GM12878 (cell line): ENCODE data around the gene PLSCR1.

Source experiments
- FOS ChIP-seq: IDR thresholded peaks from 3 replicates; pipeline ENCODE4 v1.6.1; 2011; ENCODE audit warnings: borderline replicate concordance; ENCODE audit not compliant: insufficient read length; ENCODE audit errors: extremely low read depth
- POLR2A ChIP-seq: IDR thresholded peaks from 2 replicates; pipeline ENCODE4 v1.6.1; 2011; ENCODE audit warnings: low read depth, mild to moderate bottlenecking, low read length
- POLR2AphosphoS5 ChIP-seq: IDR thresholded peaks from 2 replicates; pipeline ENCODE4 v1.6.1; 2011; ENCODE audit warnings: mild to moderate bottlenecking, low read length, inconsistent platforms
- SPI1 ChIP-seq: IDR thresholded peaks from 2 replicates; pipeline ENCODE4 v1.6.1; 2011; ENCODE audit warnings: low read depth, mild to moderate bottlenecking, low read length, moderate library complexity, borderline replicate concordance; ENCODE audit not compliant: insufficient read depth
- SREBF2 ChIP-seq: IDR thresholded peaks from 2 replicates; pipeline ENCODE4 v1.6.1; 2012; ENCODE audit warnings: mild to moderate bottlenecking, low read length
- ZNF24 ChIP-seq: fragments of 450-650 bp; IDR thresholded peaks from 2 replicates; pipeline ENCODE4 v1.6.1; 2017; ENCODE audit warnings: antibody characterized with exemption, mild to moderate bottlenecking
- ZNF274 ChIP-seq: IDR thresholded peaks from one replicate; pipeline ENCODE4 v1.8.0; 2011; ENCODE audit not compliant: insufficient read length, insufficient read depth
- TF ChIP-seq, protein P1 (sequence below): IDR thresholded peaks from 2 replicates; pipeline ENCODE4 v1.6.1; 2012; ENCODE audit warnings: low read length, inconsistent platforms
- TF ChIP-seq, protein P2 (sequence below), 3 experiments: IDR thresholded peaks in 2 of 3; conservative IDR thresholded peaks in 1 of 3; 2 replicates each; pipeline ENCODE4 v1.5.1; 2011; ENCODE audit warnings: low read depth in 3 of 3, low read length in 3 of 3, mild to moderate bottlenecking in 3 of 3, control low read depth in 2 of 3, moderate library complexity in 2 of 3, inconsistent platforms in 1 of 3, mixed read lengths in 1 of 3; ENCODE audit not compliant: control insufficient read depth in 2 of 3, insufficient read depth in 1 of 3; ENCODE audit errors: extremely low read depth in 1 of 3
- TF ChIP-seq, protein P3 (sequence below): IDR thresholded peaks from 2 replicates; pipeline ENCODE4 v1.6.1; 2011; ENCODE audit warnings: mild to moderate bottlenecking, low read depth, low read length, moderate library complexity; ENCODE audit not compliant: insufficient replicate concordance
- TF ChIP-seq, protein P4 (sequence below): IDR thresholded peaks from 2 replicates; pipeline ENCODE4 v1.6.1; 2012; ENCODE audit warnings: low read depth, low read length, improper control_type of control experiment
- TF ChIP-seq, protein P5 (sequence below): IDR thresholded peaks from 2 replicates; pipeline ENCODE4 v1.6.1; 2011; ENCODE audit warnings: borderline replicate concordance, low read depth, mild to moderate bottlenecking, moderate library complexity, mixed read lengths, low read length; ENCODE audit not compliant: insufficient read depth; ENCODE audit errors: extremely low read length

DNA sequence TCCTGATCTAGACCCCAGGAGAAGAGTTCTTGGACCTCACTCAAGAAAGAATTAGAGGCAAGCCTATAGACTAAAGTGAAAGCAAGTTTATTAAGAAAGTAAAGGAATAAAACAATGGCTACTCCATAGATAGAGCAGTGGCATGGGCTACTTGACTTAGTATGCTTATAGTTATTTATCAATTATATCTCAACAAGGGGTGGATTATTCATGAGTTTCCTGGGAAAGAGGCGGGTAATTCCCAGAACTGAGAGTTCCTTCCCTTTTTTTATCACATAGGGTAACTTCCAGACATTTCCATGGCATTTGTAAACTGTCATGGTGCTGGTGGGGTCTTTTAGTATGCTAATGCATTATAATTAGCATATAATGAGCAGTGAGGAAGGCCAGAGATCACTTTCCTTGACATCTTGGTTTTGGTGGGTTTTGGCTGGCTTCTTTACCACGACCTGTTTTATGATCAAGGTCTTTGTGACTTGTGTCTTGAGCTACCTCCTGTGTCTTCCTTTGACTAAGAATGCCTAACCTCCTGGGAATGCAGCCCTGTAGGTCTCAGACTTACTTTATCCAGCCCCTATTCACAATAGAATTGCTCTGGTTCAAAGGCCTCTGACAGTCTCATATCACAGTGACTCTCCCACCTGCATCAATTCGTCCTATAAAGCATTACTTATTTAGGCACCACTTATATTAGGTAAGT lies 39.8 kb downstream of the PLSCR1 start:
- TF ChIP-seq SREBF2: no peak
- no peak for TF ChIP-seq SPI1
- TF ChIP-seq, protein P1, sequence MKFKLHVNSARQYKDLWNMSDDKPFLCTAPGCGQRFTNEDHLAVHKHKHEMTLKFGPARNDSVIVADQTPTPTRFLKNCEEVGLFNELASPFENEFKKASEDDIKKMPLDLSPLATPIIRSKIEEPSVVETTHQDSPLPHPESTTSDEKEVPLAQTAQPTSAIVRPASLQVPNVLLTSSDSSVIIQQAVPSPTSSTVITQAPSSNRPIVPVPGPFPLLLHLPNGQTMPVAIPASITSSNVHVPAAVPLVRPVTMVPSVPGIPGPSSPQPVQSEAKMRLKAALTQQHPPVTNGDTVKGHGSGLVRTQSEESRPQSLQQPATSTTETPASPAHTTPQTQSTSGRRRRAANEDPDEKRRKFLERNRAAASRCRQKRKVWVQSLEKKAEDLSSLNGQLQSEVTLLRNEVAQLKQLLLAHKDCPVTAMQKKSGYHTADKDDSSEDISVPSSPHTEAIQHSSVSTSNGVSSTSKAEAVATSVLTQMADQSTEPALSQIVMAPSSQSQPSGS: no peak
- TF ChIP-seq POLR2AphosphoS5: no peak
- TF ChIP-seq, protein P2, sequence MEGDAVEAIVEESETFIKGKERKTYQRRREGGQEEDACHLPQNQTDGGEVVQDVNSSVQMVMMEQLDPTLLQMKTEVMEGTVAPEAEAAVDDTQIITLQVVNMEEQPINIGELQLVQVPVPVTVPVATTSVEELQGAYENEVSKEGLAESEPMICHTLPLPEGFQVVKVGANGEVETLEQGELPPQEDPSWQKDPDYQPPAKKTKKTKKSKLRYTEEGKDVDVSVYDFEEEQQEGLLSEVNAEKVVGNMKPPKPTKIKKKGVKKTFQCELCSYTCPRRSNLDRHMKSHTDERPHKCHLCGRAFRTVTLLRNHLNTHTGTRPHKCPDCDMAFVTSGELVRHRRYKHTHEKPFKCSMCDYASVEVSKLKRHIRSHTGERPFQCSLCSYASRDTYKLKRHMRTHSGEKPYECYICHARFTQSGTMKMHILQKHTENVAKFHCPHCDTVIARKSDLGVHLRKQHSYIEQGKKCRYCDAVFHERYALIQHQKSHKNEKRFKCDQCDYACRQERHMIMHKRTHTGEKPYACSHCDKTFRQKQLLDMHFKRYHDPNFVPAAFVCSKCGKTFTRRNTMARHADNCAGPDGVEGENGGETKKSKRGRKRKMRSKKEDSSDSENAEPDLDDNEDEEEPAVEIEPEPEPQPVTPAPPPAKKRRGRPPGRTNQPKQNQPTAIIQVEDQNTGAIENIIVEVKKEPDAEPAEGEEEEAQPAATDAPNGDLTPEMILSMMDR (IDR thresholded peaks at IDR 0.05 in 2 of 3, conservative IDR thresholded peaks at IDR 0.05 in 1 of 3; ENCODE audit: control insufficient read depth in 2 of 3, extremely low read depth in 1 of 3, insufficient read depth in 1 of 3, low read depth in 3 of 3, low read length in 3 of 3): no peak
- TF ChIP-seq POLR2A: no peak
- TF ChIP-seq, protein P3, sequence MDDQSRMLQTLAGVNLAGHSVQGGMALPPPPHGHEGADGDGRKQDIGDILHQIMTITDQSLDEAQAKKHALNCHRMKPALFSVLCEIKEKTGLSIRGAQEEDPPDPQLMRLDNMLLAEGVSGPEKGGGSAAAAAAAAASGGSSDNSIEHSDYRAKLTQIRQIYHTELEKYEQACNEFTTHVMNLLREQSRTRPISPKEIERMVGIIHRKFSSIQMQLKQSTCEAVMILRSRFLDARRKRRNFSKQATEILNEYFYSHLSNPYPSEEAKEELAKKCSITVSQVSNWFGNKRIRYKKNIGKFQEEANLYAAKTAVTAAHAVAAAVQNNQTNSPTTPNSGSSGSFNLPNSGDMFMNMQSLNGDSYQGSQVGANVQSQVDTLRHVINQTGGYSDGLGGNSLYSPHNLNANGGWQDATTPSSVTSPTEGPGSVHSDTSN: no peak
- TF ChIP-seq, protein P4, sequence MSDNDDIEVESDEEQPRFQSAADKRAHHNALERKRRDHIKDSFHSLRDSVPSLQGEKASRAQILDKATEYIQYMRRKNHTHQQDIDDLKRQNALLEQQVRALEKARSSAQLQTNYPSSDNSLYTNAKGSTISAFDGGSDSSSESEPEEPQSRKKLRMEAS: no peak
- no peak for TF ChIP-seq ZNF274
- no peak for TF ChIP-seq FOS
- TF ChIP-seq, protein P5, sequence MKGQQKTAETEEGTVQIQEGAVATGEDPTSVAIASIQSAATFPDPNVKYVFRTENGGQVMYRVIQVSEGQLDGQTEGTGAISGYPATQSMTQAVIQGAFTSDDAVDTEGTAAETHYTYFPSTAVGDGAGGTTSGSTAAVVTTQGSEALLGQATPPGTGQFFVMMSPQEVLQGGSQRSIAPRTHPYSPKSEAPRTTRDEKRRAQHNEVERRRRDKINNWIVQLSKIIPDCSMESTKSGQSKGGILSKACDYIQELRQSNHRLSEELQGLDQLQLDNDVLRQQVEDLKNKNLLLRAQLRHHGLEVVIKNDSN: no peak
- no peak for TF ChIP-seq ZNF24
